Hematopoietic multipotent progenitor cell treated with erythropoietin and hydrocortisone succinate and interleukin-3 and kit ligand, for 4 days (in vitro differentiated cells): ENCODE results near the gene GOLGB1.

Experiments used
- DNase-seq: peaks from one replicate; pipeline ENCODE4 v3.0.0-alpha.2; 2015

GOLGB1 gene

GRCh38 chr3:121677141-121677540, 72.4 kb downstream of the GOLGB1 start:
- no peak for DNase-seq

GRCh38 chr3:121670676-121671075, 78.9 kb downstream of the GOLGB1 start:
- no peak for DNase-seq

GRCh38 chr3:121667333-121667732, 82.2 kb downstream of the GOLGB1 start:
- no peak for DNase-seq

GRCh38 chr3:121665488-121665887, 84.1 kb downstream of the GOLGB1 start:
- no peak for DNase-seq

- DNase-seq, result no peak
Measured at GRCh38 chr3:121663171-121663847, 86.2 kb downstream of the GOLGB1 start.

- no peak for DNase-seq
Measured at GRCh38 chr3:121662742-121663141, 86.8 kb downstream of the GOLGB1 start.

- no peak for DNase-seq
Measured at GRCh38 chr3:121661376-121661775, 88.2 kb downstream of the GOLGB1 start.

- peak; percentile 92 for DNase-seq
Measured at GRCh38 chr3:121660356-121661171, 89.0 kb downstream of the GOLGB1 start, which contains the start of gene HCLS1. Gene HCLS1, minus strand, starts transcription at chr3:121660903. Its CDS starts 2,556 bp downstream, at chr3:121658347.

GRCh38 chr3:121659586-121659985, 90.0 kb downstream of the GOLGB1 start:
- no peak for DNase-seq

GRCh38 chr3:121658716-121659435, 90.7 kb downstream of the GOLGB1 start:
- DNase-seq, result no peak

- DNase-seq, result no peak
Measured at GRCh38 chr3:121654493-121655385, 94.8 kb downstream of the GOLGB1 start.

GRCh38 chr3:121651684-121652083, 97.9 kb downstream of the GOLGB1 start:
- DNase-seq, result peak; percentile 48

GRCh38 chr3:121649645-121650044, 99.9 kb downstream of the GOLGB1 start:
- no peak for DNase-seq

- no peak for DNase-seq
Measured at GRCh38 chr3:121648219-121648958, 101.2 kb downstream of the GOLGB1 start.

GRCh38 chr3:121645054-121645453, 104.5 kb downstream of the GOLGB1 start:
- DNase-seq, result no peak

GRCh38 chr3:121642601-121643314, 106.8 kb downstream of the GOLGB1 start:
- DNase-seq, result no peak

- no peak for DNase-seq
Measured at GRCh38 chr3:121641127-121641526, 108.4 kb downstream of the GOLGB1 start.

GRCh38 chr3:121637922-121638321, 111.6 kb downstream of the GOLGB1 start:
- no peak for DNase-seq

GRCh38 chr3:121630355-121630754, 119.2 kb downstream of the GOLGB1 start:
- DNase-seq, result no peak

GRCh38 chr3:121629601-121630000, 119.9 kb downstream of the GOLGB1 start:
- no peak for DNase-seq

- DNase-seq, result no peak
Measured at GRCh38 chr3:121627622-121628021, 121.9 kb downstream of the GOLGB1 start.
